Stomach smooth muscle (tissue), 2 donors: ENCODE results near the gene KSR2.

Experiments used
- H3K27ac ChIP-seq: one replicate; pipeline ENCODE4 v1.7.0; 2013; ENCODE audit warnings: mild to moderate bottlenecking, low read length, inconsistent platforms
- H3K27me3 ChIP-seq, 2 donors: one replicate each; pipeline ENCODE4 v1.7.0; 2013; ENCODE audit warnings: low read length in 2 of 2; ENCODE audit not compliant: insufficient read depth in 2 of 2, control insufficient read depth in 1 of 2
- H3K36me3 ChIP-seq, 2 donors: one replicate each; pipeline ENCODE4 v1.7.0; 2013; ENCODE audit warnings: low read length in 2 of 2; ENCODE audit not compliant: control insufficient read depth in 2 of 2, insufficient read depth in 2 of 2
- H3K4me1 ChIP-seq: one replicate; pipeline ENCODE4 v1.7.0; 2013; ENCODE audit warnings: low read length; ENCODE audit not compliant: control insufficient read depth, insufficient read depth
- H3K4me3 ChIP-seq, 2 donors: one replicate each; pipeline ENCODE4 v1.7.0; 2013; ENCODE audit warnings: low read length in 2 of 2
- H3K9ac ChIP-seq, 2 donors: one replicate each; pipeline ENCODE4 v1.7.0; 2013; ENCODE audit warnings: low read length in 2 of 2, mild to moderate bottlenecking in 1 of 2
- H3K9me3 ChIP-seq, 2 donors: one replicate each; pipeline ENCODE4 v1.7.0; 2013; ENCODE audit warnings: low read length in 2 of 2; ENCODE audit not compliant: control insufficient read depth in 2 of 2
- donor health status: healthy.
- donor health status: Pancreatic carcinoma.

KSR2 gene

GRCh38 chr12:117494833-117495655 is 473.7 kb downstream of the KSR2 start:
- H3K4me1 ChIP-seq, result no peaks in the 10 kb centered on the region
- no peak overlapping the region for H3K27ac ChIP-seq
- no peaks in the 10 kb centered on the region for H3K9me3 ChIP-seq

DNA sequence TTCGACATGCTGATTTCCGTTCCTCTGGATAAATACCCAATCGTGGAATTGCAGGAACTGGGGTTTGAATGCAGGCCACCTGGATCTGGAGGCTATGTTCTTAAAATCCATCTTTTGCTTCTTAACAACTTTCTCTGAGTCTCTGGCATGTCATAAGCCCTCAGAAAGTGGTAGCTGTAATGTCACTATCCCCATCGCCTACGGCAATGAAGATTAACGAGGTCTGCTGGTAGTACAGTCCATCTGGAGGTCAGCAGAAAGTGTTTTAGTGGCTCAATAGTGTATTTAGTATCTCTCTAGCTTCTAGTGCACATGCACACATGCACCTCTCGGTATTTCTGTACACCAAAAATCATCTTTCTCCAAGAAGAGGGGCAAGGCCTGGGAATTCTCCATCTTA is 477.1 kb downstream of the KSR2 start:
- H3K36me3 ChIP-seq, result no peaks in the 10 kb centered on the region
- no peaks in the 10 kb centered on the region for H3K4me1 ChIP-seq

More at GRCh38 chr12:117494833-117495655, 473.7 kb downstream of the KSR2 start:
- H3K27me3 ChIP-seq, result no peaks in the 10 kb centered on the region
- no peaks in the 10 kb centered on the region for H3K36me3 ChIP-seq
- no peak overlapping the region for H3K4me3 ChIP-seq
- no peak overlapping the region for H3K9ac ChIP-seq

GRCh38 chr12:117490130-117490529 is 478.7 kb downstream of the KSR2 start:
- peaks cover 0 to 2% of the 10 kb centered on the region in 2 donors for H3K27me3 ChIP-seq
- no peaks in the 10 kb centered on the region for H3K4me1 ChIP-seq
- H3K9me3 ChIP-seq, result no peaks in the 10 kb centered on the region
- no peaks in the 10 kb centered on the region for H3K36me3 ChIP-seq
- H3K9ac ChIP-seq, result no peak overlapping the region
- H3K4me3 ChIP-seq, result no peak overlapping the region
- H3K27ac ChIP-seq, result no peak overlapping the region

More for the DNA sequence above, 477.1 kb downstream of the KSR2 start:
- H3K4me3 ChIP-seq, result no peak overlapping the region
- no peak overlapping the region for H3K27ac ChIP-seq
- no peak overlapping the region for H3K9ac ChIP-seq
- peaks cover 0 to 2% of the 10 kb centered on the region in 2 donors for H3K27me3 ChIP-seq
- no peaks in the 10 kb centered on the region for H3K9me3 ChIP-seq

GRCh38 chr12:117489671-117490070 is 479.1 kb downstream of the KSR2 start:
- Histone ChIP-seq H3K36me3 (no peaks in the 10 kb centered on the region), H3K4me1 (no peaks in the 10 kb centered on the region), H3K27me3 (peaks cover 0 to 2% of the 10 kb centered on the region in 2 donors)

GRCh38 chr12:117486840-117487659 is 481.7 kb downstream of the KSR2 start:
- no peaks in the 10 kb centered on the region for H3K36me3 ChIP-seq
- peaks cover 0 to 2% of the 10 kb centered on the region in 2 donors for H3K27me3 ChIP-seq
- no peak overlapping the region for H3K4me3 ChIP-seq
- H3K9me3 ChIP-seq, result peaks cover 0 to 5% of the 10 kb centered on the region in 2 donors
- H3K27ac ChIP-seq, result no peak overlapping the region
- H3K9ac ChIP-seq, result no peak overlapping the region
- no peaks in the 10 kb centered on the region for H3K4me1 ChIP-seq

More at GRCh38 chr12:117489671-117490070, 479.1 kb downstream of the KSR2 start:
- Histone ChIP-seq H3K9ac (no peak overlapping the region), H3K9me3 (no peaks in the 10 kb centered on the region), H3K4me3 (no peak overlapping the region), H3K27ac (no peak overlapping the region)

- H3K4me1 ChIP-seq, result no peaks in the 10 kb centered on the region
- H3K9ac ChIP-seq, result no peak overlapping the region
- no peaks in the 10 kb centered on the region for H3K36me3 ChIP-seq
- H3K27me3 ChIP-seq, result peaks cover 0 to 2% of the 10 kb centered on the region in 2 donors
- H3K9me3 ChIP-seq, result peaks cover 0 to 10% of the 10 kb centered on the region in 2 donors
- no peak overlapping the region for H3K4me3 ChIP-seq
- no peak overlapping the region for H3K27ac ChIP-seq
These were observed 482.6 kb downstream of the KSR2 start for GRCh38 chr12:117485984-117486839.

GRCh38 chr12:117484901-117485300 is 483.9 kb downstream of the KSR2 start:
- H3K9me3 ChIP-seq, result peaks cover 0 to 10% of the 10 kb centered on the region in 2 donors
- no peak overlapping the region for H3K4me3 ChIP-seq
- no peak overlapping the region for H3K9ac ChIP-seq
- H3K36me3 ChIP-seq, result no peaks in the 10 kb centered on the region
- H3K27me3 ChIP-seq, result peaks cover 0 to 2% of the 10 kb centered on the region in 2 donors
- H3K4me1 ChIP-seq, result no peaks in the 10 kb centered on the region
- H3K27ac ChIP-seq, result no peak overlapping the region

GRCh38 chr12:117483501-117483900 is 485.3 kb downstream of the KSR2 start:
- Histone ChIP-seq H3K9me3 (peaks cover 4 to 10% of the 10 kb centered on the region in 2 donors), H3K9ac (no peak overlapping the region), H3K27me3 (peaks cover 0 to 2% of the 10 kb centered on the region in 2 donors), H3K27ac (no peak overlapping the region), H3K36me3 (no peaks in the 10 kb centered on the region), H3K4me3 (no peak overlapping the region), H3K4me1 (no peaks in the 10 kb centered on the region)

DNA sequence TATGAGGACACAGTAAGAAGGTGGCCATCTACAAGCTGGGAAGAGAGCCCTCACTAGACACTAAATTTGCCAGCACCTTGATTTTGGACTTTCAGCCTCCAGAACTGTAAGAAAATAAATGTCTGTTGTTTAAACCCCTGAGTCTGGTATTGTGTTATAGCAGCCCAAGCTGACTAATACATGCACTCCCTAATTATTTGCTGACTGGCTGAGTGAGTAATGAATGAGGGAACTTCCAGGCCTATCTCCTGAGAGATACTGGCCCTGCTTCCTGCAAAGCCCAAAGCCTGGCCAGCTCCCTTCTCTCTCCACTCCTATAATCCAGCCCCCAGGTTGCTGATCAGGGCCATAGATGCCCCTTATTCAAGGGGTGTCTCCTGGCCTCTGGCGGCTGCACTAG is 487.3 kb downstream of the KSR2 start:
- H3K27me3 ChIP-seq, result no peaks in the 10 kb centered on the region
- no peak overlapping the region for H3K27ac ChIP-seq
- no peak overlapping the region for H3K4me3 ChIP-seq
- H3K36me3 ChIP-seq, result no peaks in the 10 kb centered on the region
- H3K4me1 ChIP-seq, result no peaks in the 10 kb centered on the region
- H3K9me3 ChIP-seq, result peaks cover 4 to 10% of the 10 kb centered on the region in 2 donors
- H3K9ac ChIP-seq, result no peak overlapping the region

DNA sequence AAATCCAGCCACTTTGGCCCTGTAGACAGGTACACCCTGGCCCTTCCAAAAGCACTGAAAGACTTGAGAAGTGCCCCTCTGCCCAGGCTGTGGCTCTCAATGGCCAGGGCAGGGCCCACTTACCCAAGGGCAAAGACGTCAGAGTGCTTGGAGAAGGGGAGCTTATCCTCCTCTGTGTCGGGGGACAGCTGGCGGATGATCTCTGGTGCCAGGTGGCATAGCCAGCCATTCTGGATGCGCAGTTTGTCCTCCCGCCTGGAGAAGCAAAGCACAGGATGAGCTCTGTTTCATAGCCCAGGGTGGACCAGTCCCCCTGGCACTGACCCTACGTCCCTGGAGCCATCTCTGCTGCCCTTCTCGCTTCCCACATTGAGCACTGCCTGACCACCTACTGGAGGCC is 492.4 kb downstream of the KSR2 start:
- peaks cover 0 to 4% of the 10 kb centered on the region in 2 donors for H3K9me3 ChIP-seq
- H3K27me3 ChIP-seq, result peaks cover 0 to 2% of the 10 kb centered on the region in 2 donors
- H3K27ac ChIP-seq, result no peak overlapping the region
- no peaks in the 10 kb centered on the region for H3K4me1 ChIP-seq
- H3K36me3 ChIP-seq, result no peaks in the 10 kb centered on the region
- H3K9ac ChIP-seq, result no peak overlapping the region
- H3K4me3 ChIP-seq, result no peak overlapping the region
